Measurements from ENCODE around the gene USP9X.

DNA sequence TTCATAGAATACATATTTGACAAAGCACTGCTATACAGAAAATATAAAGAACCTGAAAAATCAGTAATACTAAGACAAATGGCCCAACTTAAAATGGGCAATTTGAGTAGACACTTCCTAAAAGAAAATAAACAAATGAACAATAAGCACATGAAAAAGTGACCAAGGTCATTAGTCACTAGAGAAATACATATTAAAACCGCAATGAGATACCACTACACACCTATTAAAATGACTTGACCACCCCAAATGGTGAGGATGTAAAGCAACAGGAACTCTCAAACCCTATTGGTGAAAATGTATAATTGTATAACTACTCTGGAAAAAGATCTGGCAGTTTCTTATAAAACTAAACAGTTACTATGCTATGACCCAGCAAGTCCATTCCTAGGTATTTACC lies 34.0 kb upstream of the USP9X start:
- TF ChIP-seq, protein P1, sequence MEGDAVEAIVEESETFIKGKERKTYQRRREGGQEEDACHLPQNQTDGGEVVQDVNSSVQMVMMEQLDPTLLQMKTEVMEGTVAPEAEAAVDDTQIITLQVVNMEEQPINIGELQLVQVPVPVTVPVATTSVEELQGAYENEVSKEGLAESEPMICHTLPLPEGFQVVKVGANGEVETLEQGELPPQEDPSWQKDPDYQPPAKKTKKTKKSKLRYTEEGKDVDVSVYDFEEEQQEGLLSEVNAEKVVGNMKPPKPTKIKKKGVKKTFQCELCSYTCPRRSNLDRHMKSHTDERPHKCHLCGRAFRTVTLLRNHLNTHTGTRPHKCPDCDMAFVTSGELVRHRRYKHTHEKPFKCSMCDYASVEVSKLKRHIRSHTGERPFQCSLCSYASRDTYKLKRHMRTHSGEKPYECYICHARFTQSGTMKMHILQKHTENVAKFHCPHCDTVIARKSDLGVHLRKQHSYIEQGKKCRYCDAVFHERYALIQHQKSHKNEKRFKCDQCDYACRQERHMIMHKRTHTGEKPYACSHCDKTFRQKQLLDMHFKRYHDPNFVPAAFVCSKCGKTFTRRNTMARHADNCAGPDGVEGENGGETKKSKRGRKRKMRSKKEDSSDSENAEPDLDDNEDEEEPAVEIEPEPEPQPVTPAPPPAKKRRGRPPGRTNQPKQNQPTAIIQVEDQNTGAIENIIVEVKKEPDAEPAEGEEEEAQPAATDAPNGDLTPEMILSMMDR (conservative IDR thresholded peaks at IDR 0.05), result no peak
- TF ChIP-seq ZFX (IDR thresholded peaks at IDR 0.05), result no peak
